GM19372 (cell line): ENCODE data around the gene SOX18.
"Not testable (repeated sequence)": the region's sequence is repeated elsewhere in the genome, so short reads cannot be mapped to it uniquely, and the experiment has no call there.

ENCODE experiments used
- ATAC-seq: cut with Tn5 transposase; IDR thresholded peaks from one replicate; pipeline ENCODE4 v1.9.1; 2021; ENCODE audit warnings: mild to moderate bottlenecking, low read depth, moderate library complexity; ENCODE audit not compliant: unreplicated experiment

The SOX18 gene

GRCh38 chr20:64049060-64049877 lies at the start of gene SOX18:
Gene SOX18, minus strand, starts transcription at chr20:64049639. Its CDS starts 123 bp downstream, at chr20:64049516.
- ATAC-seq, result no peak

DNA sequence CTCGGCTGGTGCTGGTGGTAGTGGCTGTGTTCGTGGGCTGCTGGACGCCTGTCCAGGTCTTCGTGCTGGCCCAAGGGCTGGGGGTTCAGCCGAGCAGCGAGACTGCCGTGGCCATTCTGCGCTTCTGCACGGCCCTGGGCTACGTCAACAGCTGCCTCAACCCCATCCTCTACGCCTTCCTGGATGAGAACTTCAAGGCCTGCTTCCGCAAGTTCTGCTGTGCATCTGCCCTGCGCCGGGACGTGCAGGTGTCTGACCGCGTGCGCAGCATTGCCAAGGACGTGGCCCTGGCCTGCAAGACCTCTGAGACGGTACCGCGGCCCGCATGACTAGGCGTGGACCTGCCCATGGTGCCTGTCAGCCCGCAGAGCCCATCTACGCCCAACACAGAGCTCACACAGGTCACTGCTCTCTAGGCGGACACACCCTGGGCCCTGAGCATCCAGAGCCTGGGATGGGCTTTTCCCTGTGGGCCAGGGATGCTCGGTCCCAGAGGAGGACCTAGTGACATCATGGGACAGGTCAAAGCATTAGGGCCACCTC lies 49.1 kb upstream of the SOX18 start:
- no peak for ATAC-seq

- ATAC-seq, result no peak
Measured at GRCh38 chr20:64096535-64096934, 47.1 kb upstream of the SOX18 start.

DNA sequence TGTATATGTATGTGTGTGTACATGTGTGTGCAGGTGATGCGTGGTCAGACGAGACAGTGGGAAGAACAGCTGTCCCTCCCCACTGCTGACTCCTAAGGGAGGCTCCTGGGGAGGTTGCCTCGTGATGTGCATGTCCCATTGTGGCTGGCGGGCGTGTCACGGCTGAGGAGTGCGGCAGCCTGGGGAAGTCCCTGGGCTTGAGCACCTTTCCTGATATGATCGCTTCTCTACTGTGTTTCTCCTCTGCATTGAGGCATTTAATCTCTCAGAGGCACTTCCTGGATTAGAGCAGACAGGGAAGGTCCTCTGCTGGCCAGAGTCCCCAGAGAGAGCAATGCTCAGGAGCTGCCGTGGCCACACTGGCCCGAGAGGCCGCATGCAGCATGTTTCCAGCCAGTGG lies 46.5 kb upstream of the SOX18 start:
- ATAC-seq, result no peak

DNA sequence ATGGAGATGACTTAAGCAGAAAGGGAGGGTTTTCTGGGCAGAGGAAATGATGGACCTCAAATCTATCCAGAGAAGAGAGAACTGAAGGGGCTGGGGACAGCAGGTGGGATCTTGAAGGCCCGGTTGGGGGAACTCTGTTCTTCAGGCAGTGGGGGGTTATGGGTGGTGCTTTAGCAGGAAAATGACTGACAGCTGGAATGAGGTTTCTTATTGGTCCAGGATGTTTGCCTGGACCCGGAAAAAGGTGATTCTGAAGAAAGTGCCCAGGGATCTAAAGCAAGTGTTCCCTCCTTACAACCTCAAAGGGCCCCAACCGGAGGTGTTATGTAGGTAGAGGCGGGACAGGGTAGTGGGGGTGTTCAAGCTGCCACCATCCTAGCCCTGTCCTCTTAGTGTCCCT lies 46.0 kb upstream of the SOX18 start:
- ATAC-seq, result no peak

GRCh38 chr20:64093013-64093503 lies 43.6 kb upstream of the SOX18 start:
- no peak for ATAC-seq

DNA sequence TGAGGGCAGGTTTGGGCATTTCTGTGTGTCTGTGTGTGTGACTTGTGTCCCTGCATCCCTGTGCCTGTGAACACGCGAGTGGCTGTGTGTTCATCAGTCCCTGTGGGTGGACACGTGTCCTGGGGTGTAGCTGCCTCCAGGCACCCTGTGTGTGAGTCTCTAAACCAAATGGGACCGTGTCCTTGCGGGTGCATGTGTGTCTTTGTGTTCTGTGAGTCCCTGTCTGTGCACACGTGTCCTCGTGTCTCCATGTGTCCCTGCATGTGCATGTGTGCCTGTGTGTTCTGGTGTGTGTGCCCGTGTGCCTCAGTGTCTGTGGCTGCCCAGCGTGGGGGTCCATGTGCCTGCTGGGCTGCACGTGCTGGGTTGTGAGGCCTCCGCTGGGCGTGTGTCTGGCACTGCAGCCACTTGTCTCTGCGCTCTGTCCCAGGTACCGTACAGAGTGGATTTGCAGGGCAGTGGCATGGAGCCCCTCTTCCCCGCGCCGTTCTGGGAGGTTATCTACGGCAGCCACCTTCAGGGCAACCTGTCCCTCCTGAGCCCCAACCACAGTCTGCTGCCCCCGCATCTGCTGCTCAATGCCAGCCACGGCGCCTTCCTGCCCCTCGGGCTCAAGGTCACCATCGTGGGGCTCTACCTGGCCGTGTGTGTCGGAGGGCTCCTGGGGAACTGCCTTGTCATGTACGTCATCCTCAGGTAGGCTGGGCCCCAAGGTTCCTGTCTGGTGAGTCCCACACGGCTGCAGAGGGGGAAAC lies 43.0 kb upstream of the SOX18 start:
- no peak for ATAC-seq

DNA sequence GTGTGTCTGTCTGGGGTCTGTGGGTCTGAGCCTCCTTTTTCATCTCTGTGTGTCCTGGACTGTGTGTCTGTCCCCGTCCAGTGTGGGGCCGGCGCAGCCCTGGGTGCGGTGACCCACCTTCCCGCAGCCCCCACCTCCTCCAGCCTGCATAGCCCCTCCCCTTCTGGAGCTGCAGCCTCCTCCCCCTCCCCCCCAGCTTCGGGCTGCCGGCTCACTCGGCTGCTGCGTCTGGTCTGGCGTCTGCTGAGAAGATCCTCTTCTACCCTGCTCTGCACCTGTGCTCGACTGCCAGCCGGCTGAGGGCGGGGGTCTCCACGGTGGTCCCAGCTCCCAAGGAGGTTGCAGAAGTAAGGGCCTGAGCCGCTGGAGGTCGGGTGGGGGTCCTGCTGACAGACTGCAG lies 42.3 kb upstream of the SOX18 start:
- no peak for ATAC-seq

GRCh38 chr20:64091340-64091739 lies 41.9 kb upstream of the SOX18 start:
- no peak for ATAC-seq

- no peak for ATAC-seq
Measured at GRCh38 chr20:64090165-64090564, 40.7 kb upstream of the SOX18 start.

DNA sequence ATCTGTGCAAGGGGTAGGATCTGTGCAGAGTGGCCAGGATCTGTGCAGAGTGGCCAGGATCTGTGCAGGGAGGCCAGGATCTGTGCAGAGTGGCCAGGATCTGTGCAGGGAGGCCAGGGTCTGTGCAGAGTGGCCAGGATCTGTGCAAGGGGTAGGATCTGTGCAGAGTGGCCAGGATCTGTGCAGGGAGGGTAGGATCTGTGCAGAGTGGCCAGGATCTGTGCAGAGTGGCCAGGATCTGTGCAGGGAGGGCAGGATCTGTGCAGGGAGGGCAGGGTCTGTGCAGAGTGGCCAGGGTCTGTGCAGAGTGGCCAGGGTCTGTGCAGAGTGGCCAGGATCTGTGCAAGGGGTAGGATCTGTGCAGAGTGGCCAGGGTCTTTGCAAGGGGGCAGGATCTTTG lies 39.1 kb upstream of the SOX18 start:
- not testable (repeated sequence) for ATAC-seq

DNA sequence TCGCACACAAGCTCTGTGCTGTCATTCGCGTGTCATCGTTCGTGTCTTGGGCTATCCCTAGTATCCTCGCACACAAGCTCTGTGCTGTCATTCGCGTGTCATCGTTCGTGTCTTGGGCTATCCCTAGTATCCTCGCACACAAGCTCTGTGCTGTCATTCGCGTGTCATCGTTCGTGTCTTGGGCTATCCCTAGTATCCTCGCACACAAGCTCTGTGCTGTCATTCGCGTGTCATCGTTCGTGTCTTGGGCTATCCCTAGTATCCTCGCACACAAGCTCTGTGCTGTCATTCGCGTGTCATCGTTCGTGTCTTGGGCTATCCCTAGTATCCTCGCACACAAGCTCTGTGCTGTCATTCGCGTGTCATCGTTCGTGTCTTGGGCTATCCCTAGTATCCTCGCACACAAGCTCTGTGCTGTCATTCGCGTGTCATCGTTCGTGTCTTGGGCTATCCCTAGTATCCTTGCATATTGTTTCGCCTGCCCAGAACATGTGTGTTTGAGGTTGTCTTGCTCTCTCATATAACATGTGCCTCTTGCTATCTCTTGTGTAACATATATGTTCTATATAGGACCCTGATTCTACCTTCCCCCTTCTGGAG lies 37.9 kb upstream of the SOX18 start:
- not testable (repeated sequence) for ATAC-seq

DNA sequence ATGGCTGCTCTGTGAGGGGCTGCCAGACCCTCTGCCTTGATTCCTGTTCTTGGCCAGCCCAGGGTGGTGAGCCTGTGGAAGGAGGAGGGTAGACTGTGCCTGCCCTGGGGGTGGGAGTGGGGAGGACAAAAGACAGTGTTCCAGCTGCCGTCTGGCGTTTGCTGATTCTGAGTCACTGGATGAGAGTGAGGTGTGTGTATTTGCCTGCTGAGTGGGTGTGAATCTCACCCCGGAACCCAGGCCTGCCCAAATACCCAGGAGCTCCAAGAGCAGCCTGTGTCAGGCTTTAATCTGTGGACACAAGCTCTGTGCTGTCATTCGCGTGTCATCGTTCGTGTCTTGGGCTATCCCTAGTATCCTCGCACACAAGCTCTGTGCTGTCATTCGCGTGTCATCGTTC lies 37.4 kb upstream of the SOX18 start:
- no peak for ATAC-seq

- no peak for ATAC-seq
Measured at GRCh38 chr20:64084685-64085152, 35.3 kb upstream of the SOX18 start.

GRCh38 chr20:64083804-64084684 lies 34.6 kb upstream of the SOX18 start, which contains the start of gene LKAAEAR1:
Gene LKAAEAR1, minus strand, starts transcription at chr20:64084398. Its CDS starts 179 bp downstream, at chr20:64084219.
- no peak for ATAC-seq

GRCh38 chr20:64083378-64083803 lies 34.0 kb upstream of the SOX18 start:
- no peak for ATAC-seq

- no peak for ATAC-seq
Measured at GRCh38 chr20:64082820-64083377, 33.5 kb upstream of the SOX18 start.

- ATAC-seq, result no peak
Measured at GRCh38 chr20:64082126-64082731, 32.8 kb upstream of the SOX18 start.

DNA sequence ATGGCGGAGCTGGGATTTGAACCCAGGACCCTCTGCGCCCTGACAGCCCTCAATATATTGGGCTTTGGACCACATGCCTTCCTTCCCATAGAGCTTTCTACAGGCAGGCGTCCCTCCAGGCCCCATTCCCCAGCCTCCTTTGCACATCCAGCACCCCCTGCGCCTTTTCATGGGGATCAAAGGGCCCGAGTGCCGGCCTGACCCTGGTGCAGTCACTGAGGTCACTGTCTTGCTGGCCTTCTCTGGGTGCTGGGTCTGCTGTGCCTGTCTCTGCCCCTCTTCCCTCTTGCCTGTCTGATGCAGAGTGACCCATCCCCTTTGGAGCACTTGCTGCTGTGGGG lies 32.2 kb upstream of the SOX18 start:
- ATAC-seq, result no peak
